ENCODE results near the gene CRP.
"Not testable (repeated sequence)": the region's sequence is repeated elsewhere in the genome, so short reads cannot be mapped to it uniquely, and the experiment has no call there.

Gene CRP

GRCh38 chr1:159700312-159700711 is 14.1 kb downstream of the CRP start:
- no peak for DNase-seq (ENCODE audit: low read depth, low spot score)

GRCh38 chr1:159699653-159700052 is 14.7 kb downstream of the CRP start:
- no peak for DNase-seq (ENCODE audit: low read depth, low spot score)

- no peak for DNase-seq (ENCODE audit: low read depth, low spot score)
Measured at GRCh38 chr1:159699246-159699645, 15.1 kb downstream of the CRP start.

GRCh38 chr1:159687511-159687910 is 26.9 kb downstream of the CRP start:
- DNase-seq (ENCODE audit: low read depth, low spot score), result no peak

- DNase-seq (ENCODE audit: low read depth, low spot score), result no peak
Measured at GRCh38 chr1:159686599-159687299, 27.6 kb downstream of the CRP start.

- no peak for DNase-seq (ENCODE audit: low read depth, low spot score)
Measured at GRCh38 chr1:159678939-159679338, 35.5 kb downstream of the CRP start.

- no peak for DNase-seq (ENCODE audit: low read depth, low spot score)
Measured at GRCh38 chr1:159675046-159675445, 39.3 kb downstream of the CRP start.

GRCh38 chr1:159672390-159672789 is 42.0 kb downstream of the CRP start:
- not testable (repeated sequence) for DNase-seq (ENCODE audit: low read depth, low spot score)

GRCh38 chr1:159669338-159669737 is 45.1 kb downstream of the CRP start:
- no peak for DNase-seq (ENCODE audit: low read depth, low spot score)

GRCh38 chr1:159668739-159669138 is 45.6 kb downstream of the CRP start:
- DNase-seq (ENCODE audit: low read depth, low spot score), result no peak

GRCh38 chr1:159664247-159664646 is 50.1 kb downstream of the CRP start:
- no peak for DNase-seq (ENCODE audit: low read depth, low spot score)

- DNase-seq (ENCODE audit: low read depth, low spot score), result no peak
Measured at GRCh38 chr1:159663552-159663951, 50.8 kb downstream of the CRP start.
